Adrenal gland (tissue), 12 donors: ENCODE results near the gene SYNDIG1. TPM values are rescaled to one million over a fixed set of nuclear protein-coding genes. Genes with fewer than 3 reads are reported as not detected.

Experiments
- DNase-seq, 7 donors: peaks; one replicate each; pipeline ENCODE4 v3.0.0-alpha.2; 2019 to 2020
- H3K27ac ChIP-seq, 5 donors: fragments of 200-600 bp; sonication (generic) in 4 of 5; 1 replicate in 3 of 5; 2 replicates in 2 of 5; pipeline versions ENCODE4 v1.5.1 to v1.8.0; 2016 to 2020; ENCODE audit warnings: mild to moderate bottlenecking in 1 of 5
- H3K27me3 ChIP-seq: fragments of 200-600 bp; 2 replicates; pipeline ENCODE4 v1.8.0; 2021
- H3K36me3 ChIP-seq, 2 donors: fragments of 200-600 bp; replicated peaks in 1 of 2; 1 replicate in 1 of 2; 2 replicates in 1 of 2; pipeline versions ENCODE4 v1.5.1 to v1.8.0; 2018 to 2022
- H3K4me1 ChIP-seq, 2 donors: fragments of 200-600 bp; replicated peaks in 1 of 2; 1 replicate in 1 of 2; 2 replicates in 1 of 2; pipeline versions ENCODE4 v1.5.1 to v1.8.0; 2018 to 2021
- H3K4me3 ChIP-seq, 4 donors: fragments of 200-600 bp; sonication (generic) in 3 of 4; one replicate each; pipeline ENCODE4 v1.5.1; 2016 to 2018
- H3K9me3 ChIP-seq, 3 donors: fragments of 200-600 bp; sonication (generic) in 1 of 3; replicated peaks in 1 of 3; 1 replicate in 2 of 3; 2 replicates in 1 of 3; pipeline versions ENCODE4 v1.5.1 to v1.8.0; 2016 to 2021
- CTCF ChIP-seq, 6 experiments: fragments of 450-650 bp in 4 of 6; fragments of 200-600 bp in 2 of 6; sonication (generic) in 1 of 6; IDR thresholded peaks; 1 replicate in 5 of 6; 2 replicates in 1 of 6; pipeline versions ENCODE4 v1.5.1 to v1.8.0; 2016 to 2021; ENCODE audit warnings: antibody characterized with exemption in 6 of 6, mild to moderate bottlenecking in 2 of 6, moderate library complexity in 1 of 6
- POLR2A ChIP-seq, 2 donors: fragments of 450-650 bp; IDR thresholded peaks; one replicate each; pipeline ENCODE4 v1.6.1; 2017; ENCODE audit warnings: antibody characterized with exemption in 2 of 2, mild to moderate bottlenecking in 2 of 2, moderate library complexity in 1 of 2
- WGBS, 4 donors: extraction: QIAGEN DNeasy Blood & Tissue Kit in 2 of 4; methylation state at CpG; one replicate each; pipeline versions ENCODE4 v1.1.5 to v1.1.7; 2013 to 2017; 5-methylcytosine and 5-hydroxymethylcytosine counted together
- intact Hi-C, 2 donors: fragments of 100-400 bp; cut with DNase I; formaldehyde crosslinking; loops; one replicate each; pipeline versions ENCODE4 v1.14.1 to v1.15.0; 2022 to 2023
- polyA plus RNA-seq, 3 donors: library from polyadenylated mRNA; stranded (reverse); fragments of 200-250 nt in 2 of 3; fragments of 350-450 nt in 1 of 3; fragmentation: Illumina TruSeq in 1 of 3; extraction: RNeasy Lipid Tissue Mini Kit (QIAGEN cat#74804) in 1 of 3; gene quantifications; one replicate each; pipeline ENCODE4 v1.2.3, GENCODE V29; 2013 to 2014
- total RNA-seq, 9 donors: library from RNA; depleted of rRNA in 4 of 9; stranded (reverse); fragments of >200 nt in 4 of 9; fragments of 120-200 nt in 1 of 9; fragmentation: NEBNext Ultra II Directional in 1 of 9; extraction: Animal tissue kit (Norgen Biotek cat#: 25700) in 1 of 9; gene quantifications; one replicate each; pipeline versions ENCODE4 v1.1.0 to v1.2.4, GENCODE V29; 2013 to 2023
- donor health status: healthy with polysubstance abuse.
- donor health status: Bipolar disorder and iron deficiency.
- donor health status: DM: yes; HTN: yes; CAD: no.
- donor health status: DM: no; HTN: no; CAD: no.
- donor health status: DM: no; HTN: no; CAD: no.
- donor health status: DM: yes; HTN: yes; CAD: no.

Gene SYNDIG1
- total and polyA plus RNA-seq, 12 donors, result 0.26 to 3.6 (median 0.76) TPM

- intact Hi-C loops, result no loop called here
- Histone ChIP-seq H3K27ac (no peak overlapping the region), H3K36me3 (no peaks in the 10 kb centered on the region), H3K9me3 (no peaks in the 10 kb centered on the region), H3K4me3 (no peak overlapping the region), H3K27me3 (no peaks in the 10 kb centered on the region), H3K4me1 (no peaks in the 10 kb centered on the region)
- no peak for DNase-seq
- WGBS, 4 donors, result 76 to 92% (median 84%) methylated on average over 5 to 6 of the region's 6 CpGs
- TF ChIP-seq CTCF (IDR thresholded peaks at IDR 0.05) (no peak), POLR2A (IDR thresholded peaks at IDR 0.05) (no peak)
Measured at GRCh38 chr20:24573557-24573956, 104.1 kb downstream of the SYNDIG1 start.

GRCh38 chr20:24574307-24574706 is 104.9 kb downstream of the SYNDIG1 start:
- Histone ChIP-seq H3K27me3 (no peaks in the 10 kb centered on the region), H3K4me1 (no peaks in the 10 kb centered on the region), H3K27ac (no peak overlapping the region), H3K9me3 (no peaks in the 10 kb centered on the region), H3K36me3 (no peaks in the 10 kb centered on the region), H3K4me3 (no peak overlapping the region)
- DNase-seq, result no peak
- no peak for TF ChIP-seq CTCF (IDR thresholded peaks at IDR 0.05)
- no peak for TF ChIP-seq POLR2A (IDR thresholded peaks at IDR 0.05)
- intact Hi-C loops, result no loop called here
- 75 to 93% (median 85%) methylated on average over 2 of the region's 2 CpGs for WGBS, 4 donors

- 69 to 81% (median 73%) methylated on average over 5 of the region's 5 CpGs for WGBS, 4 donors
- Histone ChIP-seq H3K27ac (no peak overlapping the region), H3K9me3 (no peaks in the 10 kb centered on the region), H3K4me3 (no peak overlapping the region), H3K36me3 (no peaks in the 10 kb centered on the region), H3K27me3 (no peaks in the 10 kb centered on the region), H3K4me1 (no peaks in the 10 kb centered on the region)
- TF ChIP-seq POLR2A (IDR thresholded peaks at IDR 0.05), result no peak
- intact Hi-C loops, result no loop called here
- no peak for DNase-seq
Measured at GRCh38 chr20:24574797-24575196, 105.4 kb downstream of the SYNDIG1 start.

GRCh38 chr20:24575811-24576210 is 106.4 kb downstream of the SYNDIG1 start:
- H3K36me3 ChIP-seq, result no peaks in the 10 kb centered on the region
- H3K27ac ChIP-seq, result no peak overlapping the region
- H3K4me3 ChIP-seq, result no peak overlapping the region
- no peak for DNase-seq
- WGBS, 4 donors, result 67 to 85% (median 79%) methylated on average over 2 to 4 of the region's 4 CpGs
- H3K9me3 ChIP-seq, result no peaks in the 10 kb centered on the region
- TF ChIP-seq CTCF (IDR thresholded peaks at IDR 0.05), result no peak
- H3K4me1 ChIP-seq, result no peaks in the 10 kb centered on the region
- H3K27me3 ChIP-seq, result no peaks in the 10 kb centered on the region
- intact Hi-C loops, result no loop called here

GRCh38 chr20:24576447-24576846 is 107.0 kb downstream of the SYNDIG1 start:
- no peak for DNase-seq
- Histone ChIP-seq H3K4me1 (no peaks in the 10 kb centered on the region), H3K9me3 (no peaks in the 10 kb centered on the region), H3K27ac (no peak overlapping the region), H3K4me3 (no peak overlapping the region), H3K36me3 (no peaks in the 10 kb centered on the region), H3K27me3 (no peaks in the 10 kb centered on the region)
- TF ChIP-seq CTCF (IDR thresholded peaks at IDR 0.05), result no peak
- TF ChIP-seq POLR2A (IDR thresholded peaks at IDR 0.05), result no peak
- 78 to 85% (median 82%) methylated on average over 6 to 11 of the region's 11 CpGs for WGBS, 4 donors
- intact Hi-C loops, result no loop called here
